ENCODE data around the gene MAP2K5. TPM values are rescaled to one million over a fixed set of nuclear protein-coding genes. Genes with fewer than 3 reads are reported as not detected.

MAP2K5 gene
- total RNA-seq, 2 experiments from 2014 or later = 18.0 to 26.7 TPM

- Mint-ChIP-seq H3K27me3 (no peaks in the 10 kb centered on the region), H3K9me3 (ENCODE audit: low read depth) (peaks cover 5% of the 10 kb centered on the region), H3K4me1 (peaks cover 18% of the 10 kb centered on the region), H3K36me3 (ENCODE audit: low read depth) (peaks cover 39% of the 10 kb centered on the region), H3K4me3 (no peak overlapping the region), H3K27ac (no peak overlapping the region)
- POLR2A ChIA-PET = no interaction called here
- intact Hi-C loops (cut with DNase I, micrococcal nuclease) = no loop called here
- CTCF ChIA-PET = interaction anchor here (0.5 to 1.3 kb wide), 5 partner anchors 9 to 52 kb away, joined by 3 to 4 read pairs (median 4); no protein-coding TSS in a partner anchor
- no peak for ATAC-seq
- DNase-seq = no peak
Observed at GRCh38 chr15:67560320-67560719, 17.8 kb downstream of the MAP2K5 start.

- H3K27ac Mint-ChIP-seq = no peak overlapping the region
- no peak for DNase-seq
- H3K27me3 Mint-ChIP-seq = no peaks in the 10 kb centered on the region
- H3K9me3 Mint-ChIP-seq (ENCODE audit: low read depth) = peaks cover 5% of the 10 kb centered on the region
- H3K36me3 Mint-ChIP-seq (ENCODE audit: low read depth) = peaks cover 25% of the 10 kb centered on the region
- ChIA-PET CTCF (no interaction called here), POLR2A (no interaction called here)
- no peak overlapping the region for H3K4me3 Mint-ChIP-seq
- intact Hi-C loops (cut with DNase I, micrococcal nuclease) = no loop called here
- ATAC-seq = no peak
- H3K4me1 Mint-ChIP-seq = peaks cover 20% of the 10 kb centered on the region
Observed at GRCh38 chr15:67563092-67563491, 20.6 kb downstream of the MAP2K5 start.

- DNase-seq = no peak
- ChIA-PET CTCF (interaction anchor here (0.8 kb wide), 1 partner anchor 130 kb away, joined by 3 read pairs; no protein-coding TSS in a partner anchor), POLR2A (no interaction called here)
- intact Hi-C loops (cut with DNase I, micrococcal nuclease) = loop anchor here in 1 of 2 experiments (2.0 kb wide), 1 partner anchor 23 kb away; no protein-coding TSS in a partner anchor
- H3K27me3 Mint-ChIP-seq = no peaks in the 10 kb centered on the region
- peak overlapping the region; percentile 13 for H3K27ac Mint-ChIP-seq
- H3K36me3 Mint-ChIP-seq (ENCODE audit: low read depth) = peaks cover 16% of the 10 kb centered on the region
- ATAC-seq = peak; percentile 78
- peaks cover 20% of the 10 kb centered on the region for H3K4me1 Mint-ChIP-seq
- H3K9me3 Mint-ChIP-seq (ENCODE audit: low read depth) = no peaks in the 10 kb centered on the region
- no peak overlapping the region for H3K4me3 Mint-ChIP-seq
Observed at GRCh38 chr15:67564021-67564967, 21.8 kb downstream of the MAP2K5 start.

GRCh38 chr15:67564968-67565345, 22.5 kb downstream of the MAP2K5 start:
- intact Hi-C loops (cut with DNase I, micrococcal nuclease) = loop anchor here in 1 of 2 experiments (2.0 kb wide), 1 partner anchor 24 kb away; no protein-coding TSS in a partner anchor
- ChIA-PET POLR2A (no interaction called here), CTCF (no interaction called here)
- no peak overlapping the region for H3K4me3 Mint-ChIP-seq
- no peaks in the 10 kb centered on the region for H3K27me3 Mint-ChIP-seq
- no peak for DNase-seq
- ATAC-seq = peak; percentile 82
- H3K9me3 Mint-ChIP-seq (ENCODE audit: low read depth) = no peaks in the 10 kb centered on the region
- H3K27ac Mint-ChIP-seq = no peak overlapping the region
- H3K4me1 Mint-ChIP-seq = peaks cover 20% of the 10 kb centered on the region
- peaks cover 12% of the 10 kb centered on the region for H3K36me3 Mint-ChIP-seq (ENCODE audit: low read depth)

GRCh38 chr15:67569668-67570067, 27.2 kb downstream of the MAP2K5 start:
- CTCF ChIA-PET = interaction anchor here (1.3 to 1.5 kb wide), 2 partner anchors 9 to 44 kb away, joined by 3 to 4 read pairs; no protein-coding TSS in a partner anchor
- POLR2A ChIA-PET = no interaction called here
- H3K9me3 Mint-ChIP-seq (ENCODE audit: low read depth) = no peaks in the 10 kb centered on the region
- intact Hi-C loops (cut with DNase I, micrococcal nuclease) = no loop called here
- no peaks in the 10 kb centered on the region for H3K27me3 Mint-ChIP-seq
- ATAC-seq = no peak
- H3K4me1 Mint-ChIP-seq = peaks cover 11% of the 10 kb centered on the region
- H3K36me3 Mint-ChIP-seq (ENCODE audit: low read depth) = peaks cover 8% of the 10 kb centered on the region
- DNase-seq = no peak
- no peak overlapping the region for H3K4me3 Mint-ChIP-seq
- H3K27ac Mint-ChIP-seq = no peak overlapping the region

GRCh38 chr15:67570875-67571647, 28.6 kb downstream of the MAP2K5 start:
- Mint-ChIP-seq H3K9me3 (ENCODE audit: low read depth) (no peaks in the 10 kb centered on the region), H3K36me3 (ENCODE audit: low read depth) (peaks cover 6% of the 10 kb centered on the region), H3K4me1 (peaks cover 4% of the 10 kb centered on the region), H3K27me3 (no peaks in the 10 kb centered on the region), H3K27ac (no peak overlapping the region), H3K4me3 (no peak overlapping the region)
- ChIA-PET CTCF (interaction anchor here (1.3 kb wide), 1 partner anchor 42 kb away, joined by 4 read pairs; no protein-coding TSS in a partner anchor), POLR2A (no interaction called here)
- ATAC-seq = no peak
- intact Hi-C loops (cut with DNase I, micrococcal nuclease) = no loop called here
- DNase-seq = no peak

GRCh38 chr15:67571648-67572415, 29.3 kb downstream of the MAP2K5 start:
- H3K4me3 Mint-ChIP-seq = no peak overlapping the region
- intact Hi-C loops (cut with DNase I, micrococcal nuclease) = no loop called here
- ATAC-seq (no peak), DNase-seq (no peak)
- peaks cover 6% of the 10 kb centered on the region for H3K36me3 Mint-ChIP-seq (ENCODE audit: low read depth)
- POLR2A ChIA-PET = no interaction called here
- H3K4me1 Mint-ChIP-seq = peaks cover 4% of the 10 kb centered on the region
- H3K27me3 Mint-ChIP-seq = no peaks in the 10 kb centered on the region
- H3K9me3 Mint-ChIP-seq (ENCODE audit: low read depth) = no peaks in the 10 kb centered on the region
- H3K27ac Mint-ChIP-seq = no peak overlapping the region
- CTCF ChIA-PET = no interaction called here

GRCh38 chr15:67573194-67573593, 30.7 kb downstream of the MAP2K5 start:
- Mint-ChIP-seq H3K27me3 (no peaks in the 10 kb centered on the region), H3K4me3 (no peak overlapping the region), H3K9me3 (ENCODE audit: low read depth) (no peaks in the 10 kb centered on the region), H3K4me1 (peaks cover 4% of the 10 kb centered on the region), H3K36me3 (ENCODE audit: low read depth) (peaks cover 5% of the 10 kb centered on the region), H3K27ac (no peak overlapping the region)
- no peak for ATAC-seq
- DNase-seq = no peak
- intact Hi-C loops (cut with DNase I, micrococcal nuclease) = no loop called here
- CTCF ChIA-PET = interaction anchor here (0.6 to 1.1 kb wide), 3 partner anchors 12 to 523 kb away, joined by 3 to 4 read pairs (median 3); no protein-coding TSS in a partner anchor
- POLR2A ChIA-PET = no interaction called here

GRCh38 chr15:67575039-67575502, 32.6 kb downstream of the MAP2K5 start:
- DNase-seq = no peak
- H3K4me3 Mint-ChIP-seq = no peak overlapping the region

GRCh38 chr15:67578020-67578600, 35.6 kb downstream of the MAP2K5 start:
- peaks cover 4% of the 10 kb centered on the region for H3K4me1 Mint-ChIP-seq
- ChIA-PET POLR2A (no interaction called here), CTCF (no interaction called here)
- H3K36me3 Mint-ChIP-seq (ENCODE audit: low read depth) = peaks cover 4% of the 10 kb centered on the region
- DNase-seq (no peak), ATAC-seq (no peak)
- no peaks in the 10 kb centered on the region for H3K27me3 Mint-ChIP-seq
- H3K9me3 Mint-ChIP-seq (ENCODE audit: low read depth) = no peaks in the 10 kb centered on the region
- H3K4me3 Mint-ChIP-seq = no peak overlapping the region
- intact Hi-C loops (cut with DNase I, micrococcal nuclease) = no loop called here
- H3K27ac Mint-ChIP-seq = no peak overlapping the region

More at GRCh38 chr15:67575039-67575502, 32.6 kb downstream of the MAP2K5 start:
- Mint-ChIP-seq H3K27me3 (no peaks in the 10 kb centered on the region), H3K4me1 (peaks cover 4% of the 10 kb centered on the region), H3K36me3 (ENCODE audit: low read depth) (peaks cover 2% of the 10 kb centered on the region), H3K27ac (no peak overlapping the region), H3K9me3 (ENCODE audit: low read depth) (no peaks in the 10 kb centered on the region)
- intact Hi-C loops (cut with DNase I, micrococcal nuclease) = no loop called here
- ChIA-PET POLR2A (no interaction called here), CTCF (no interaction called here)
- no peak for ATAC-seq

GRCh38 chr15:67579164-67579563, 36.7 kb downstream of the MAP2K5 start:
- intact Hi-C loops (cut with DNase I, micrococcal nuclease) = no loop called here
- no peaks in the 10 kb centered on the region for H3K9me3 Mint-ChIP-seq (ENCODE audit: low read depth)
- no peak for DNase-seq
- no peak for ATAC-seq
- H3K4me3 Mint-ChIP-seq = no peak overlapping the region
- H3K27me3 Mint-ChIP-seq = no peaks in the 10 kb centered on the region
- H3K36me3 Mint-ChIP-seq (ENCODE audit: low read depth) = peaks cover 4% of the 10 kb centered on the region
- ChIA-PET CTCF (interaction anchor here (1.5 kb wide), 1 partner anchor 136 kb away, joined by 3 read pairs; no protein-coding TSS in a partner anchor), POLR2A (no interaction called here)
- H3K4me1 Mint-ChIP-seq = peaks cover 4% of the 10 kb centered on the region
- H3K27ac Mint-ChIP-seq = no peak overlapping the region
